Activated T-cell treated with anti-CD3 and anti-CD28 coated beads for 24 hours (primary cell): ENCODE data around the gene ZNF341.

Experiments
- DNase-seq: peaks from one replicate; pipeline ENCODE4 v3.0.0-alpha.2; 2020; ENCODE audit warnings: low read depth

The ZNF341 gene

DNA sequence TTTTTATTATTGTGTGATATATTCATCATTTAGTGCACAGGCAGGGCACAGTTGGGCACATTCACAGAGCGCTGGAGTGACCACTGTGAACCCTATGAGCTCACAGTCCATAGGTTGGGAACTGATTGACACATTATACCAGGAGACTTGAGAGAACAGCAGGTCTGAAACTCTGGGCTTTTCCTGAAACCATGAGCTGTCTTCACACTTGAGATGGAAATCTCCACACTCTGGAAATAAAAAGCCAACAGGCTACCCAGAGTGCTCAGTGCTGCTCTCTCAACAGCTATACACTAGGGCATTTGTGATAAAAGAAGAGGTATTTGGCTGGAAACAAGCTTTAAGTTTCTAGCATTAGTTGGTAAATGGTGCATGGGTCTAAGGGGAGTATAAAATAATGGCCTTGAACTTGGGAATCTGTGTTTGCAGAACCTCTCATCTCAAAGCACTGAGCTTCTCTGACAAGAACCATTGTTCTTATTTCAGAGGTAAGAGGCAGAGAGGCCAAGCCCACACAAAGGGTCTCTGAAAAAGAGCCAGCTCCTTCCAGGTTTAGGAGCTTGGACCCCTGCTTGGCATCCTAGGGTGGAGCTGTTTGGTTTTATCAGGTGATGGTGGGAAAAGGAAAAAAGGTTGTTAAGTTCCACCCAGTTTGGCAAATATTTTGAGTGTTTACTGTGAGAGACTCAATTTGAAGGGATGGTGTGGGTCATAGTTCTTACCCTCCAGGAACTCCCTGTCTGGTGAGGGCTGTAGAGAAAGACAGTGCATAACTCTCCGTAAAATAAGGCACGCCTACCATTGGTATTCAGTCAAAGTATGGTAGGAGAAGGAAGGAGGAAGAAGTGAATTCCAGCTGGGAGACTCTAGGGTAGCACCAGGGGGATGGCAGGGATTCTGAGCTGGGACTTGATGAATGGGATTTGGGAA, 93.8 kb downstream of the ZNF341 start:
- no peak for DNase-seq

DNA sequence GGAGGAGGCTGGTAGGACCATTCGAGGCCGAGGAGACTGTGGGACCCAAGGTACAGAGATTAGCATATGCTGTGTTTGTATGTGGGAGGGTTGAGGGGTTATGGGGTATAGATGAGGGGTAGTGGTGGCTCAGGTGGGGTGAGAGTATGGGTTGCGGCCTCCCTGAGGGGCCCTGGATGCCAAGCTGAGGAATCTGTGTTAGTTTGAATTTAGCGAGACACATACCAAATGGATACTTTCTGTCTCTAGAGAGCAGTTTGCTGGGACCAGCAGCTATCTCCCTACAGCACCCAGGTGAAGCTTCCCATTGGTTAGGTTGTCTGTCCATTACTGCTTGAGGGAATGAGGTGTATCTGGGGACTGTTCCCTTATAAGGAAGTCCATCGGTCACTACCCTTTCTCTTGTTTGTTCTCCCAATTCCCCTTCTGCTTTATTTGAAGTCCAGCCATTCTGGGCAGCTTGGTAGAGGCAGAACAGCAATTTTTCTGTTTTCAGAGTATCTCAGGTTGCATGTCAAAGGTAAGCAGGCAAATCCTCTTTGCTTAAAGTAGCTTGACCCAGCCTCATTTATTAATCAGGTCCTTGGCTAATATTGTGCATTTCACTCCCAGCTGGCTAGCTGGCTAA, 94.6 kb downstream of the ZNF341 start:
- no peak for DNase-seq

DNA sequence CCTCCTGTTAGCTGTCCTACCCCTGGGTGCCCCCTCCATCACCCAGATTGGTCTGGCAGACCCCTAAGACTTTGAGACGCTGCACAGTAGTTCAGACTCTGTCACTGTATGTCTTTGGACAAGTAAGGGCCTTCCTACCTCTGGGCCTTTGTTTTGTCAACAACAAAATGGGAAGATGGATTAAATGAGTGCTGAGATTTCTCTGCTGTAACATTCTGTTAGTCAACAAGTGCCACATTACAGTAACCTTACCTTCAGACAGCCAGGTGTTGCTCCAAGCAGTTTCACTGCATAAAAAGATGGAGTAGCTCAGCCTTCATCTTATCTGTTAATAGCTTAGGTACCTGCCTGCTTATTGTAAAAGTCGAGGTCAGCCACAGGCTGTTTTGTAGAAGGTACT, 95.3 kb downstream of the ZNF341 start:
- no peak for DNase-seq

DNA sequence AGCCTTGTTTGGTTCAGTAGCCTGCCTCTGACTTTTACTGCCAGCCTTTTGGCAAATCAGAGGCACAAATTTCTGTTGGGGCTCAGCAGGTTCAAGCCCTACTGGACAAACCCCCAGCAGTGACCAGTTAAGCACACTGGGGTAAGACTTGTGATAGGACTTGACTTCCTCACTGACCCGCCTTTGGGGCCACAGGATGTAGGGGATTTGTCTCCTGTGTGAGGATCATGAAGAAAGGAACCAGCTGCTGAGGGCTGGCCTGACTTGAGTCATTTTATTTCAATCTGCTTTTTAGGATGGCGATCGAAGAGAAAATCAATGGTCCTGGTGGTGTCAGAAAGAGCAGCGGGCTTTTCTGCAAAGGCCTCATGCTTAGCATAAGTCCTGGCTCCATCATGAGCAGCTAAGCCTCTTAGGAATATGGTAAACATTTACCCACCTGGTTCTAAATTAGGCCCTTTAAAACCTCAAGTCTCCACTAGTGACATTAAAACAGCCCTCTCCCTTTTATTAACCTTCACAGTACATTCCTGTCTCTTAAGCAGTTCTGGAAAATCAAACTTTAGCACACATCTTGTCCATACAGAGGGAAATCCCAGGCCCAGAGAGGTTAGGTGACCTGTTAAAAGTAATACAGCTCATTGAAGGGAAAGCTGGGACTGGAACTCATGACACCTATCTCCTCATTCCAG, 96.0 kb downstream of the ZNF341 start:
- DNase-seq, result no peak

DNA sequence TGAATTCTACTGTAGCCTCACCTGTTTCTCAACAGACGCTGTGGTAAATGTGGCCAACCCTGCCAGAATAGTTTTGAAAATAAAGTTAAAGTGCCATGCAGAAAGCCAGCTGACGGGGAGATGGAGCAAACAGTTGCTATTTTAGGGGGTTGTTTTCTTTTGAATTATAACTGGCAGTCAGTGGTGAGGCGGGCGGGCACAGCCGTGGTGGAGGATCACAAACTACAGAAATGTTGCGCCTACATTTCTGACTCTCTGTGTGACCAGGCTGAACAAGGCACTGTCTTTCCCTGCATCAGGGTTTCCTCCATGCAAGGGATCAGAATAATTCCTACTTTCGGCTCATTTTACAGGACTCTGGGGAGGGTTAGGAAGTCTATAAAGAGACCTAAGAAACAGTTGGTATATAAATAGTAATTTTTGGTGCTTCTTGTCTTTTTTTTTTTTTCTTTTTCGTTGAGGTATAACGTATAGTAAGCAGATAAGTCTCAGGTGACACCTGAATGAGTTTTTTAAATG, 96.6 kb downstream of the ZNF341 start:
- DNase-seq, result no peak

DNA sequence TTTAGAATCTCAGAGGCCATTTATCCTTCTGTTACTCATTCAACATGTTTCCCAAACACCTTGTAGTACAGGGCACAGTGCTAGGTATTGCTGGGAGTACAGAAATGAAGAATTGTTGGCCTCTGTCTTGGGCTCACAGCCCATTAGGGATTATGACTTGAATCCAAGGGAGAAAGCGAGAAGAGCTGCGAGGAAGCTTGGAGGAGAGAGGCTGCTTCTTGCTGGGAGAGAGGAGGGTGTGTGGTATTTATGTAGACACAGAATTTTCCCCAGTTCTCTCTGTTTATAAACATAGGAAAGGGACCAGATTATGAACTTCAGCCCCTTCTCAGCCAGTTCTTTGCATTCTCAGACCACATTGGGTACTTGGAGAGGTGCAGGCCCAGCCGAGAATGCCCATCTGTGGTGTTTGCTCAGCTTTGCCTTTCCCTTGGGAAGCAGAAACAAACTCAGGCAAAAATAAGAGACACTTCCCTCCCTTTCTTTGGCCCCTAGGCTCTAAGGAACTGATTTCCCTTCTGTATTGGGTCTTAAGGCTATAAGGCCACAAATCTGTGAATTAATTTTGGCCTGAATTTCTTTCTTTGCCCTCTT, 97.3 kb downstream of the ZNF341 start:
- no peak for DNase-seq

DNA sequence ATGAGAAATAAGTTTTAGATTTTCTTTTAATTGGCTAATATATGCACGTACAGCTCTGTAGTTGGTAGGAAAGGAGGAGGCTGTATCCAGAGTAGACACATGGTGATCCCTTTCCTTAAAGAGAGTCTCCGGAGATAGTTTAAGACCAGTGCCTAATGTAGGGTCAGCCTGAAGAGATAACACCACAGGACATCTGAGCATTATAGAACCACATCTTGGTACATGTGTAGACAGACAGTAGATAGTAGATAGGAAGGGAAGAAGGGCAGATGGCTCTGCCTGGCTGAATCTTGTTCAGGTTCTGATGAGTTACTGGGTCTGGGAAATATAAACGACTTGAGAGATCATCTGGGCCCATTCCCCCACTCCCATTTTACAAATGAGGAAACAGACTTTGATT, 97.8 kb downstream of the ZNF341 start:
- DNase-seq, result no peak

DNA sequence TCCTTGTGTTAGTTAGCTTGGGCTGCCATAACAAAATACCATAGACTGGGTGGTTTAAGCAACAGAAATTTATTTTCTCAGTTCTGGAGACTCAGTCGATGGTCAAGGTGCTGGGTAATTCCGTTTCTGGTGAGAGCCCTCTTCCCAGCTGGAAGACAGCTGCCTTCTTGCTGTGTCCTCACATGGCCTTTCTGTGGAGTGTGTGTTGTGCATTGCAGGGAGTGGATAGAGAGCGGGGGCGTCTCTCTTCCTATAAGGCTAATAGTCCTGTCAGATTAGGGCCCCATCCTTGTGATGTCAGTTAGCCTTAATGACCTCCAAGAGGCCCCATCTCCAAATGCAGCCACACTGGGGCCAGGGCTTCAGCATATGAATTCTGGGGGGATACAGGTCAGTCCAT, 98.6 kb downstream of the ZNF341 start:
- no peak for DNase-seq

DNA sequence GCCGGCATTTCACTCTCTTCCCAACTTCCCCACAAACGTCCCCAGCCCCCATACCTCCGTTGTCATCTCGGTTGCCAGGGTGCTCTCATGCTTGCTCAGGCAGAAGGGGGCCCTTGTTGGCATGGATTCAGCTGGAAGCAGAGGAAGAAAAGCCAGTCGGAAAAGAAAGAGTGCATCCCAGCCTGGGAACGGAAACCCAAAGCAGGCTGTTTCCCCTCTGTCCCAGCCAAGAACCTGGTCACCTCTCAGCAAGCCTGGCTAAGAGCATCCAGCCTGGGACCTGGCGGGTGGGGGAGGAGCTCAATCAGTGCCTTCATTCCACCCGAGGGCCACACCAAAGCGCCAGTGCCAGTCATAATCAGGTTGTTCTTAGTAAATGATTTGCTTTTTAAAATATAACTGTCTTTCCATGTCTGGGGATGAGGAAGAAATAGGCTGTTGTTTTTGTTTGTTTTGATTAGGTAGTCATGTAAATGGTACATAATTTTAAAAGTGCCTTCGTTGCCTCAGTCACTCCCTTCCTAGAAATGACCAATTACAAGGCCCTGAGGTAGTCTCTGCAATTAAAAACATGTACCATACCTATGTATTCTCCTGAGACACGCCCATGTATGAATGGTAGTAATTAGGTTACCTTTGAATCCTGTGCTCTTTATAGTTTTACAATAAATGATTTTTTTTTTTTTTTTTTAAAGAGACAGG, 100.5 kb downstream of the ZNF341 start:
- DNase-seq, result no peak

DNA sequence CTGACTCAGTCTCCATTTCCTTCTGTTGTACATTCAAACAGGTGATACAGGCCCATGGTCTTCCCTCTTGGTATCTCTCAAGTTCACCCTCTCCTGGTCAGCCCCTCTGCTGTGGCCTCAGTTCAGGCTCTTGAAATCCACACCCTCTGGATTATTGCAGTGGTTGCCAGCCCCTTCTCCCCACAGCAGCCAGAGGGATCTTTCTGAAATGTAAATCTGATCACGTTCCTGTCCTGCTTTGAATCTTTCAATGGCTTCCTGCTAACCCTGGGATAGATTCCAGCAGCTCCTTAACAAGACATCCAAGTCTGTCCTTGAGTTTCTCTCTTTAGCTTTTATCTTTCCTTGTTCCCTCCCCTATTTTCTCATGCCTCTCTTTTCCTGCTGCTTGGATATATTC, 101.5 kb downstream of the ZNF341 start:
- no peak for DNase-seq

DNA sequence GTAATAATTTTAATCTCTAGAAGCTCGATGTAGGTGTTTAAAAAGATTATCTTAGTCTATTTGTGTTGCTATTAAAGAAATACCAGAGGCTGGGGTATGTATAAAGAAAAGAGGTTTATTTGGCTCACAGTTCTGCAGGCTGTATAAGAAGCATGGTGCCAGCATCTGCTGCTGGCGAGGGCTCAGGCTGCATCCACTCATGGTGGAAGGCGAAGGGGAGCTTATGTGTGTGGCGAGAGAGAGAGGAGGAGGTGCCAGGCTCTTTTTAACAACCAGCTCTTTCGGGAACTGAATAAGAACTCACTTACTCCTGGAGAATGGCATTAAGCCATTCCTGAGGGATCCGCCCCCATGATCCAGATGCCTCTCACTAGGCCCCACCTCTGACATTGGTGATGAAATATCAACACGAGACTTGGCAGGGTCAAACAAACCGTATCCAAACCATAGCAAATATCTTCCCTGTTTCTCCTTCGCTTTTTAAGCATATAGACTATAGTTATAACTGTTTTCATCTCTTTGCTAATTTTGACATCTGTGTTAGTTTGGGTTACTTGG, 103.9 kb downstream of the ZNF341 start:
- no peak for DNase-seq

DNA sequence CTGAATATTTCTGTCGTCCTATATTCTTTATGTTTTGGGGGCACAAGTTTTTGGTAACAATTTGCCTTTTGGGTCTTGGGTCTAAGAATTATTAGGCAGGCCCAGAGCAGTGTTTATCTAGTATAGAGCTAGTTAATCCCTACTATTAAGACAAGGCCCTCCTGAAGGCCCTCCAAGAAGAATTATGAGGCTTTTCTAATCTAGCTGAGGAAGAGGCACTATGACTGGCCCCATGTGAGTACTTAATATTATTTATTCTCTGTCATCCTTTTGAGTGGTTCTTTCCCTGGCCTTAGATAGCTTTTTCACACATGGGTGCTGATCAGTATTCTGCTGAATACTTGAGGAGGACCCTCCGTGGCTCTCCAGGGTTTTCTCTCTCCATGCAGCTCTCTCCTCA, 104.5 kb downstream of the ZNF341 start:
- no peak for DNase-seq

DNA sequence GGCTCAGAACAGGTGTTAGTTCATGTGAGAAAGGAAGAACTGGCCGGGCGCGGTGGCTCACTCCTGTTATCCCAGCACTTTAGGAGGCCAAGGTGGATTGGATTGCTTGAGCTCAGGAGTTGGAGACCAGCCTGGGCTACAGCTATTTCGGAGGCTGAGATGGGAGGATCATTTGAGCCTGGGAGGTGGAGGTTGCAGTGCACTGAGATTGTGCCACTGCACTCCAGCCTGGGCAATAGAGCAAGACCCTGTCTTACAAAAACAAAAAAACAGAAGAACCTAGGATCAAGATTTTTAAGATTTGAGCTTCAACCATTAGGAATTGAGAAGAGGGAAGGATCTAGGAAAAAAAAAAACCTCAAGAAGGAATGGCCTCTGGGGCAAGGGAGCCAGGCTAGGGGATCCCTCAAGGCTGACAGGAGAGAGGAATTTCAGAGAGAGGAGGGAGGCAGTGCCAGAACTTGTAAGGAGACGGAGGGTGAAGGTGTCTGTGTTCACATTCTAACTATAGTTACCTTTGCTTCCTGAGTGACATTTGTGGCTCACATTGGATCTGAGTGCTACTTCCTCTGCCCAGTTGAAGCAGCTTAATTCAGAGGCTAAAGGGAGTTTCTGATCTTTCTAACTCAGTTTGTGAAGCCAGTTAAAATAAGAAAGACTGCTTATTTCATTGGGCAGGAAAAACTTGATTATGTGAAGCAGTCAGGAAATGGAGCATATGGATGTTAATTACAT, 105.5 kb downstream of the ZNF341 start:
- no peak for DNase-seq

DNA sequence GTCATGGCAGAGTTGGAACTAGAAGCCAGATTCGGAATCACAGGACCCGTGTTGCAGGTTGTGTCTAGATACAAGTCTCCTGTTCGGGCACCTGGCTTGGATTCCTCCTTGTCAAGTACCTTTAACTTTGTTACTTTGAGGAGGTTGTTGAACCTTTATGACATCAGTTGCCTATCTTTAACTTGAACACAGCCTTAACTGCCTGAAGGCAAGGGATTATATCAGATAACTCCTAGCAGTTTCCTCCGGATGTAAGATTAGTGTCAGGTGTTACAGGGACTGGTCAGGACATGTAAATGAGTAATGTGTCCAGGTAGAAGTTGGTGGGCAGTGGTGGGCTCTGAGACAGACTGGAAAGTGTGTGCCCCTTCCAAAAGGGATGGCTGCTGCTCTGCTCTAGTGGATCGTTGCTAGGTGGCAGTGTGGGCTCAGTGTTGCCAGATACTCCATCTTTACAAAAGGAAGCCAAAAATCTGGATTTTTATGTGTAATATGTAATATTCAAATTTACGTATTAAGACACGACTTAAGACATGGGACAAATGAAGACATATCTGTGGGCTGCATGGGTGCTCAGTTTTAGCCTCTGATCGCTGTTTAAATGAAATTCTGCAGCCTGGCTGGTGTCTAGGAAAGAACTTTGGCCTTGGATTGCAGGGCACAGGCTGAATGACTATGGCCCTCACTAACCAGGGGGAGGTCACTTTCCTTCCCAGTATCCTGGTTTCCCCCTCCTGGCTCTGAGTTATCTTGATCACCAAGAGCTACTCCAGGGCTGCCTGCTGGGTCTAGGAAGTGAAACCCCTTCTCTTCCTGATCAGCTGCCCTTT, 106.5 kb downstream of the ZNF341 start:
- DNase-seq, result no peak

DNA sequence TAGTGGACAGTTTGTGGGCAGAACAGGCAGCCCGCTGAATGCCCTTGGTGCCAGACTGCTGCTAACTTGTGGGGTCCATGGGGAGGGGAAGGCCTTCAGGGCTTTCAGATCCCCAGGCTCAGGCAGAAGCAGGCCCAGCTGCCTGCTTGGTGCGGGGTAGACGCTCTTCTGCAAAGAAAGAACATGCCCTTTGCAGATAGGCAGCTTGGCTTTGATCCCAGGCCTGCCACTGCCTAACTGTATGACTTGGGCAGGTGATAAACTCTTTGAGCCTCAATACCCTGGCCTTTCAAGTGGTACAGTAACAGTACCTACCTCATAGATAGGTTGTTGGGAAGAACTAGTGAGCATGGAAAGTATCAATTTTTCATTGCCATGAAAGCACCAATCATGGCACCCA, 107.8 kb downstream of the ZNF341 start:
- DNase-seq, result no peak

DNA sequence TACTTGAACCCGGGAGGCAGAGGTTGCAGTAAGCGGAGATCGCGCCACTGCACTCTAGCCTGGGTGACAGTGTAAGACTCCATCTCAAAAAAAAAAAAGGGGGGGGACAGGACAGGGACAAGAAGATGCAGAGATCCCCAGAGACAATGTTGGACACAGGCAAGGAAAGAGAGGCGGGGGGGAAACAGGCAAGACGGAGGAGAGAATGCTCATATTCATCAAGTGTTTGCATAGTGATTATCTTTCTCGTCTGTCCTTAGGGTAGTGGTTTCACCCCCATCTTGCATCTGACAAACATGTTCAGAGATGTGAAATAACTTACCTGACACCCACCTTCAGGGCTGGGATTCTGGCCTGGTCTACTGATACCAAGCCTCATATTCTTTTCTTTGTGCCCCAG, 108.4 kb downstream of the ZNF341 start:
- DNase-seq, result no peak

DNA sequence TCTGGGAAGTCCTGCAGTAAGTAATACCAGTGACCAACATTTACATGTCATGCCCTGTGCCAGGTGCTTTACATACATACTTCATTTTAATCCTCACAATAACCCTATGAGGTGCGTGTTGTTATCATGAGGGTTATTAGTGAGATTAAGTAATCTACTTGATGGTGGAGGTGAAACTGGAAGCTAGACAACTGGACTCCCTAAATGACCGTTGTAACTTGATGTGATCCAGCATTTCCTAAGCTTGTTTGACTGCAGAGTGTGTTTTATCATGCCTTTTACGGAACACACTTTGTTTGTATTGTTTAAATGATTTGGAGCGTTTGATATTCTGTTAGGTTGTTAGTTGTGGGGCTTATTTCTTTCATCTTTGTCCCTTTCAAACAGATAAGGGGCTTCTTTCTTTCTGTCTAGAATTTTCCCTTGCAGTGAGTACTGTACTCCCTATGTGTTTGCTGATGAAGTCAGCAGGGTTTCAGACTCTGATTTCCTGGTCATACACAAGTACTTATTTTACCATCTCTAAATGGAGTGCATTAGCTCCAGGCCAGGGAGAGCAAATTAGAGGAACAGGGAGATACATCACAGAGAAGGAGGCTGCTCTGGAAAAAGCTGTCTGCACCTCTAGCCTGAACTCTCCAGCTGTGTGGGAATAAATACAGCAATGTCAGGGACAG, 109.1 kb downstream of the ZNF341 start:
- no peak for DNase-seq

DNA sequence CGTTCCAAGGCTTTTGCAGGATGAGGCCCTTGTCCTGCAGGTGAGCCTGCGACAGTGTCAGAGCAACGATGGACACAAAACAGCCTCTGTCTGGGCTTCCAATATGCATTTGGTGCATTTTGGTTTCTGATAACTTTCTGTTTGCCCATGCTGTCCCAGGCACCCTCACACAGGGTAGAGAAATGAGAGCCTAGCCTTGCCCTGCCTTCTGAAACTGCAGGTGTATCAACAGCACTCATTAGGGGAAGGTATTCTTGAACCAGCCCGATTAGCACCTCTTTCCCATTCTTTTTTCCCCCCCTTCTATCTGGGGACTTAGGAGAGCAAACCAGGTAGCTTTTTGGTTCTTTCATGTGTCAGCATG, 109.6 kb downstream of the ZNF341 start:
- DNase-seq, result no peak
